Type B pancreatic cell (in vitro differentiated cells): ENCODE measurements around the gene CEP63. TPM values are rescaled to one million over a fixed set of nuclear protein-coding genes. Genes with fewer than 3 reads are reported as not detected.
"Not testable (repeated sequence)": the region's sequence is repeated elsewhere in the genome, so short reads cannot be mapped to it uniquely, and the experiment has no call there.

ENCODE experiments used
- DNase-seq: peaks from one replicate; pipeline ENCODE4 v3.0.0; 2021; ENCODE audit warnings: mixed read lengths; ENCODE audit not compliant: unreplicated experiment; ENCODE audit errors: extremely low spot score
- H3K27ac Mint-ChIP-seq: 2 replicates; pipeline ENCODE4 v1.8.0; 2021; ENCODE audit warnings: mild to moderate bottlenecking, mixed read lengths
- H3K27me3 Mint-ChIP-seq: 2 replicates; pipeline ENCODE4 v1.8.0; 2021; ENCODE audit warnings: mixed read lengths
- H3K36me3 Mint-ChIP-seq: 2 replicates; pipeline ENCODE4 v1.8.0; 2021; ENCODE audit warnings: mixed read lengths
- H3K4me1 Mint-ChIP-seq: one replicate; pipeline ENCODE4 v1.8.0; 2021; ENCODE audit warnings: mixed read lengths; ENCODE audit not compliant: unreplicated experiment
- H3K4me3 Mint-ChIP-seq: 2 replicates; pipeline ENCODE4 v1.8.0; 2021; ENCODE audit warnings: mild to moderate bottlenecking, mixed read lengths
- H3K9me3 Mint-ChIP-seq: 2 replicates; pipeline ENCODE4 v1.8.0; 2021; ENCODE audit warnings: mixed read lengths
- total RNA-seq: library from RNA; stranded (reverse); gene quantifications from 2 replicates; pipeline ENCODE4 v1.2.1, GENCODE V29; 2021; ENCODE audit warnings: low replicate concordance
- TF ChIP-seq, protein P1 (sequence below): fragments of 200-600 bp; sonication (generic); conservative IDR thresholded peaks from 2 replicates; pipeline ENCODE4 v1.5.0; 2021; ENCODE audit warnings: antibody characterized with exemption, mild to moderate bottlenecking

CEP63 gene
- total RNA-seq, 1 donor from 2014 or later: 22.8 TPM

DNA sequence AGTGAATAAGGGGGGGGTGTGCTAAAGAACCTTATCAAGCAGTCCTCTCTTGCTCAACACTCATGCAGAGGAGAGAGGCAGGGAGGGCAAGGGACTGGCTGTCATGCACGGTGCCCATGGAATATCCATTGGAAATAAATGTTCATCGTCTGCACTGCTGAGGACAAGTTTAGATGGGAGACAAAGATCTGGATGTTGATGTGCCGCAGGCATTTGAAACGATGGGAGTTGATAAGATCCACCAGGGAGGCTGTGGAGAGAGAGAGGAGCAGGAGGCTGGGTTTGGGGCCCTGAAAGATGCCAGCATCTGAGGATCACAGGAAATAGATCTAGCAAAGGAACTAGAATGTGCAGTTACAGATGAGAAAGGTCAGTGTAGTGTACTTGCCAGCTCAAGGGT is 76.2 kb downstream of the CEP63 start:
- H3K9me3 Mint-ChIP-seq: no peaks in the 10 kb centered on the region
- H3K27ac Mint-ChIP-seq: no peak overlapping the region
- no peak for DNase-seq

DNA sequence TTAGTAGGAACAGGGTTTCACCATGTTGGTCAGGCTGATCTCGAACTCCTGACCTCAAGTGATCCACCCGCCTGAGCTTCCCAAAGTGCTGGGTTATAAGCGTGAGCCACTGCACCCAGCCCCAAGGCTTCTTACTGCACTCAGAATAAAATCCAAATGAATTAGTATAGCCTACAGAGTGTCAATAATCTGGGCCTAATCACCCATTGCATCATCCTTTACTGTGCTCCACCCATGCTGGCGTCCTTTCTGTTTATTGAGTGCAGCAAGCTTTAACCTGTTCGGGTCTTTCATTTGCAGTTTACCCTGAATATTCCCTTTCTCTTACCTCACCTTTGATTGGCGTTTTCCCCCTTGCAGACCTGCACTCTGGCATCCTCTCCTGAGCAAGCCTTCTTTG is 77.7 kb downstream of the CEP63 start:
- Mint-ChIP-seq H3K4me3 (no peak overlapping the region), H3K36me3 (peaks cover 19% of the 10 kb centered on the region), H3K27me3 (no peaks in the 10 kb centered on the region), H3K9me3 (peaks cover 1% of the 10 kb centered on the region), H3K4me1 (no peaks in the 10 kb centered on the region), H3K27ac (no peak overlapping the region)
- TF ChIP-seq, protein P1, sequence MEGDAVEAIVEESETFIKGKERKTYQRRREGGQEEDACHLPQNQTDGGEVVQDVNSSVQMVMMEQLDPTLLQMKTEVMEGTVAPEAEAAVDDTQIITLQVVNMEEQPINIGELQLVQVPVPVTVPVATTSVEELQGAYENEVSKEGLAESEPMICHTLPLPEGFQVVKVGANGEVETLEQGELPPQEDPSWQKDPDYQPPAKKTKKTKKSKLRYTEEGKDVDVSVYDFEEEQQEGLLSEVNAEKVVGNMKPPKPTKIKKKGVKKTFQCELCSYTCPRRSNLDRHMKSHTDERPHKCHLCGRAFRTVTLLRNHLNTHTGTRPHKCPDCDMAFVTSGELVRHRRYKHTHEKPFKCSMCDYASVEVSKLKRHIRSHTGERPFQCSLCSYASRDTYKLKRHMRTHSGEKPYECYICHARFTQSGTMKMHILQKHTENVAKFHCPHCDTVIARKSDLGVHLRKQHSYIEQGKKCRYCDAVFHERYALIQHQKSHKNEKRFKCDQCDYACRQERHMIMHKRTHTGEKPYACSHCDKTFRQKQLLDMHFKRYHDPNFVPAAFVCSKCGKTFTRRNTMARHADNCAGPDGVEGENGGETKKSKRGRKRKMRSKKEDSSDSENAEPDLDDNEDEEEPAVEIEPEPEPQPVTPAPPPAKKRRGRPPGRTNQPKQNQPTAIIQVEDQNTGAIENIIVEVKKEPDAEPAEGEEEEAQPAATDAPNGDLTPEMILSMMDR: no peak
- no peak for DNase-seq

More for the DNA sequence above, 76.2 kb downstream of the CEP63 start:
- TF ChIP-seq, protein P1: no peak
- H3K27me3 Mint-ChIP-seq: no peaks in the 10 kb centered on the region
- H3K4me3 Mint-ChIP-seq: no peak overlapping the region
- H3K36me3 Mint-ChIP-seq: peaks cover 23% of the 10 kb centered on the region
- H3K4me1 Mint-ChIP-seq: no peaks in the 10 kb centered on the region

DNA sequence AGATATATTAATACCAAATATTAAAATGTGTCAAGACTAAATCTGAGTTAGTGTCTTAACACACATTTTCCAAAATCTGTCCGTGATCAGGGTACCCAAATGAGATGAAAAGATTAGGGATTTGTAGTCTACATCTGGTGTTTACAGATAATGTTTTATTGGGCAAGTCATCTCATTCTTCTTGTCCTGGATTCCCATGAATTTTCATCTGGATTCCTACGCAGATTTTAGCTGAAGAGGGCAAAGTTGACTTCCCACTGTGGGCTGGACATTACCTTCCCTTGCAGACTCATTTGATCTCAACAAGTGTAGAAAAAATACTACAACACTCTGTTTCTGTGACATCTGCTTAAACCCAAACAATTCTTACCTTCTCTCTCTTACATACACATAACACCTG is 79.1 kb downstream of the CEP63 start:
- Mint-ChIP-seq H3K27ac (no peak overlapping the region), H3K9me3 (peaks cover 8% of the 10 kb centered on the region), H3K4me3 (no peak overlapping the region), H3K27me3 (no peaks in the 10 kb centered on the region), H3K36me3 (peaks cover 14% of the 10 kb centered on the region), H3K4me1 (no peaks in the 10 kb centered on the region)
- no peak for DNase-seq
- TF ChIP-seq, protein P1: no peak

DNA sequence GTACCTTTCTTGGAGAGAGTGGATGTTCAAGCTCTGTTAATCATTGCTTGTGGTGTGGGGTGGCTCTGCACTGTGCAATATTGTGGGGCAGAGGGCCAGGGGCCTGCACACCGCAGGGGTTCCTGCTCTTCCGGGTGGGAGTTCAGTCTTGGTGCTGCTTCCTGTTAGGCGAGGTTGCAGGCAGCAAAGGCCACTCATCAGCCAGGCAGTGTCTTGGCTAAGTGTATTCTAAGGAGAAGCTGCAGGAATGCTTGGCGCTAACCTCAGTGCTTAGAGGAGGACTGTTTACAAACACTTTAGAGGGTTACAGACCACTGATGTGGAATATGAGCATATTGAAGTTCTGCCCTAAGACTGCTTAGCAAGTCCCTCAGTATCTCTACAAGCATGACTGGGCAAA is 81.7 kb downstream of the CEP63 start:
- no peak overlapping the region for H3K4me3 Mint-ChIP-seq
- TF ChIP-seq, protein P1: no peak
- no peaks in the 10 kb centered on the region for H3K27me3 Mint-ChIP-seq
- peaks cover 6% of the 10 kb centered on the region for H3K36me3 Mint-ChIP-seq
- peaks cover 15% of the 10 kb centered on the region for H3K9me3 Mint-ChIP-seq
- no peaks in the 10 kb centered on the region for H3K4me1 Mint-ChIP-seq
- H3K27ac Mint-ChIP-seq: no peak overlapping the region
- no peak for DNase-seq

DNA sequence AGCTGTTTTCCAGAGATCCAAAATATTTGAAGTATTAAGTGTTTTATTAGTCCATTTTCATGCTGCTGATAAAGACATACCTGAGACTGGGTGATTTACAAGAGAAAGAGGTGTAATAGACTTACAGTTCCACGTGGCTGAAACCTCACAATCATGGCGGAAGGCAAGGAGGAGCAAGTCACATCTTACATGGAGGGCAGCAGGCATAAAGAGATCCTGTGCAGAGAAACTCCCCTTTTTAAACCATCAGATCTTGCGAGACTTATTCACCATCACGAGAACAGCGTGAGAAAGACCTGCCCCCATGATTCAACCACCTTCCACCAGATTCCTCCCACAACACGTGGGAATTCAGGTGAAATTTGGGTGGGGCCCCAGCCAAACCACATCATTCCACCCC is 82.9 kb downstream of the CEP63 start:
- Mint-ChIP-seq H3K27ac (no peak overlapping the region), H3K27me3 (no peaks in the 10 kb centered on the region), H3K36me3 (no peaks in the 10 kb centered on the region), H3K9me3 (peaks cover 15% of the 10 kb centered on the region), H3K4me3 (no peak overlapping the region), H3K4me1 (no peaks in the 10 kb centered on the region)
- DNase-seq: no peak
- TF ChIP-seq, protein P1: no peak

DNA sequence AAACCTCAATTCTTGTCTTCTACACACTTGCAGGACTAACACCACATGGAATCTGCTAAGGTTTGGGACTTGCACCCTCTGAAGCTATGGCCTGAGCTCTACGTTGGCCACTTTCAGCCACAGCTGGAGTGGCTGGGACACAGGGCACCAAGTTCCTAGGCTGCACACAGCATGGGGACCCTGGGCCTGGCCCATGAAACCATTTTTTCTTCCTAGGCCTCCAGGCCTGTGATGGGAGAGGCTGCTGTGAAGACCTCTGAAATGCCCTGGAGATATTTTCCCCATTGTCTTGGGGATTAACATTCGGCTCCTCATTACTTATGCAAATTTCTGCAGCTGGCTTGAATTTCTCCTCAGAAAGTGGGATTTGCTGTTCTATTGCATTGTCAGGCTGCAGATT is 84.0 kb downstream of the CEP63 start:
- not testable (repeated sequence) for H3K27ac Mint-ChIP-seq, H3K27me3 Mint-ChIP-seq, H3K4me3 Mint-ChIP-seq, DNase-seq, H3K4me1 Mint-ChIP-seq, H3K36me3 Mint-ChIP-seq
- peaks cover 15% of the 10 kb centered on the region for H3K9me3 Mint-ChIP-seq
